Stimulated activated CD8-positive, alpha-beta memory T cell treated with anti-CD3 and anti-CD28 coated beads, Interleukin-12 subunit alpha, Interleukin-12 subunit beta, amount 100 ng/mL, for 24 hours (primary cell): ENCODE results near the gene SELPLG.
A peak's percentile ranks its signal among the peaks of the same experiment; 100 is the strongest.
"Not testable (repeated sequence)": the region's sequence is repeated elsewhere in the genome, so short reads cannot be mapped to it uniquely, and the experiment has no call there.

Source experiments
- DNase-seq: peaks from one replicate; pipeline ENCODE4 v3.0.0-alpha.2; 2020; ENCODE audit errors: extremely low read depth

The SELPLG gene

DNA sequence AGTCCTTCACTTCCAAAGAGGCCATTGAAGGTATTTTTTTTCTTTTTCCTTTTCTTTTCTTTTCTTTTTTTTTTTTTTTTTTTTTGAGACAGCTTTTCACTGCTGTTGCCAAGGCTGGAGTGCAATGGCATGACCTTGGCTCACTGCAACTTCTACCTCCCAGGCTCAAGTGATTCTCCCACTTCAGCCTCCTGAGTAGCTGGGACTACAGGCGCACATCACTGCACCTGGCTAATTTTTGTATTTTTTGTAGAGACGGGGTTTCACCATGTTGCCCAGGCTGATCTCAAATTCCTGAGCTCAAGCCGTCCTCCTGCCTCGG lies 14.8 kb downstream of the SELPLG start:
- DNase-seq: not testable (repeated sequence)

- DNase-seq: no peak
Measured at GRCh38 chr12:108618079-108618952, 15.4 kb downstream of the SELPLG start.

GRCh38 chr12:108616941-108617858 lies 16.5 kb downstream of the SELPLG start:
- DNase-seq: peak; percentile 64

GRCh38 chr12:108616359-108616758 lies 17.3 kb downstream of the SELPLG start:
- no peak for DNase-seq

DNA sequence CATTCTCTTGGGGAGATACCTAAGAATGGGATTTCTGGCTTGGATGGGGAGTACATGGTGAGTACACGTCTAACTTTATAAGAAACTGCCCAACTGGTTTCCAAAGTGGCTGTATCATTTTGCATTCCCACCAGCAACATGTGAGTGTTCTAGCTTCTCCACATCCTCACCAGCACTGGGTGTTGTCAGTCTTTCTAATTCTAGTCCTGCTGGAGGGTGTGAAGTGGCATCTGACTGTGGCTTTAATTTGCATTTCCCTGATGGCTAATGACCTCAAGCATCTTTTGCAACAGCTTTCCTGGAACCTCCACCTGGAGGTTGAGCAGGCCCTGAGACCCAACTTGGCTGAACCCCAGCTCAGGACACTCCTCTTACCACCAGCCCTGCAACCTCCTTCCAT lies 17.8 kb downstream of the SELPLG start:
- no peak for DNase-seq

DNA sequence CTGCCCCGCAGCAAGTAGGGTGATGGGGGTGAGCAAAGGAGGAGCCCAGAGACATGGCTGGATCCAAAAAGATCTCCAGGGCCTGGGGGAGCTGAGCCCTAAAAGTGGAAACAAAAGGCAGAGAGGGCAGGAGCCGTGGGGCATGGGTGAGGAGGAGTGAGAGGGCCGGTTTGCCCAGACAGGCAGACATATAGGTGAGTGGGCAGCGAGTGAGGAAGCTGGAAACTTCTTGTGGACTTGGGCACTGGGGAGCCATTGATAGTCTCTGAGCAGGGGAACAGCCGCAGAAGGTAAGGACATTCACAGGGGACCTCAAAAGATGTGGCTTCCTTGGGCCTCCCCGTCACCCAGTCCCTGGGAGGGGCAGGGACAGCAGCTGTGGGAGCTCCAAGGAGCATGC lies 19.1 kb downstream of the SELPLG start:
- no peak for DNase-seq

DNA sequence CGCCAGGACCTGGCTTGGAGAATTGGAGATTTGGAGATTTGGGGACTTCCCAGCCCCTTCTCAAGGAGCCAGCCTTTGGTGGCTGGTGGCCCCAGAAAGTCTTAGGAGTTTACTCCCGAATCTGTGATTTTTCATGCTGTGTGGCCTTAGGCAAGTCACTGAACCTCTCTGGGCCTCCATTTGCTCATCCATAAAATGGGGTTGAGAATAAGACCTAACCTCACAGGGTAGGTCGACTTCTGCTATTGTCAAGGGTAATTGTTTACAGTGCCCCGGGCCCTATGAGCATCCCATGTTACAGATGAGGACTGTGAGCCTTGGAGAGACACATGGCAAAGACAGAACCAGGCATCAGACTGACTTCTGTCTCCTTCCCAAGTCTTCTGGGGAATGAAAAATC lies 19.7 kb downstream of the SELPLG start:
- DNase-seq: no peak

DNA sequence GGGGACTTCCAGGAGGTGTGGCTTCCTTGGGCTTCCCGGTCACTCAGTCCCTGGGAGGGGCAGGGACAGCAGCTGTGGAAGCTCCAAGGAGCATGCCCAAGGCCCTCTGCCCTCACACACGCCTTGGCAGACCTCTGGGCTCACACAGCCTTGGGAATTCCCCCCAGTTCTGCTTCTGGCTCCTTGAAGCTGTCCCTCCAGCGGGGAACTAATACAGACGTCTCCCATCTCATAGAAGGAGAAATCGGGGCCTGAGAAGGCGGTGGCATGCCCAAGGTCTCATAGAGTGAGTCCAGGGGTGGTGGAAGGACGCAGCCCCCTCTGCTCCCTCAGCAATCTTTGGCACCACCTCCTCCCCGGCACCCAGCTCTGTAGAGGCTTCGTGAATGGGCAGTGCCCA lies 20.1 kb downstream of the SELPLG start:
- no peak for DNase-seq

DNA sequence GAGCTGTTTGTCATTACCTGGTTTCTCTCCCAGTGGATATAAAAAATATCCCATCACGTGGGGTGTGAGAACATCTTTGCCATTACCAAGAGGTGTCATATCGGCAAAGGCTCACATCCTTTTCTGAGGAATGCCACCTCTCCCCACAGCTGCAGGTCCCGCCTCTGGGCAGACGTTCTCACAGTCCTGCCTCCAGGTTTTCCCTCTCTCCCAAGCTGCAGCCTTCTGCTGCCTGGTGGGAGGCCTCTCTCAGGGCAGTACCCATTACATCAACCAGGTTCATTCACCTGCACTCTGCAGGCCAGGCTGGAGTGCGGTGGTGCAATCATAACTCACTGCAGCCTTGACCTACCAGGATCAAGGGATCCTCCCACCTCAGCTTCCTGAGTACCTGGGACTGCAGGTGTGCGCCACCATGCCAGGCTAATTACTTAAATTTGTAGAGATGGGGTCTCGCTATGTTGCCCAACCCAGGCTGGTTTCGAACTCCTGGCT lies 20.9 kb downstream of the SELPLG start:
- DNase-seq: no peak

GRCh38 chr12:108611884-108612415 lies 21.7 kb downstream of the SELPLG start:
- DNase-seq: no peak

DNA sequence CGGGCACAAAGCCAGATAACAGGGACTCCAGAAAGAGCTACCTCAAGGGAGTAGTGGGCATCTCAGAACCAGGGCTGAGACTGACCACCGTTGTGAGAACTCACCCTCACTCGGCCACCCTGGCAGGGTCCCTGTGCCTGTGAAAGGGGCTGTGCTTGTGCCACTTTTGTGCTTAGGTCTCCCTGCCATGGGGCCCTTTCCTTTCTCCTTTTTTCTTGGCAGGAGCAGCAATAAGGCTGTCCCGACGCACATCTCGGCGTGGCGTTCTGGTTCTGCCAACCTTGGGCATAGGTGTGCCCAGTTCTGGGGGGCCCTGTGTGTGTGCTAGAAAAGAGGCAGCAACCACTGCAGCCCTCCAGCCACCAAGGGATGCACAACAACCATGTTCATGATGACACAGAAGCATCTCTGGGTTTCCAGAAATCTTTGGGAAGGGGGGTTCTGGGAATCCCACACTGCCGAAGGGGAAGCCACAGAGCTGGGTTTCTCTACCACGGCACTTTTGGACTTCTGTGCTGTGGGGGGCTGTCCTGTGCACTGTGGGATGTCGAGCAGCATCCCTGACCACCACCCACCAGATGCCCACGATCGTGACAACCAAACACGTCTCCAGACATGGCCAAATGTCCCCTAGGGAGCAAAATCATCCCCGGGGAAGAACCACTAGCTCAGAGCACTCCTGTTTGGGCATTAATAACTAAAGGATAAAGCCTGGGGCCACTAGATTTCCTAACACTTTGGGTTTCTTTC lies 22.7 kb downstream of the SELPLG start:
- DNase-seq: no peak

DNA sequence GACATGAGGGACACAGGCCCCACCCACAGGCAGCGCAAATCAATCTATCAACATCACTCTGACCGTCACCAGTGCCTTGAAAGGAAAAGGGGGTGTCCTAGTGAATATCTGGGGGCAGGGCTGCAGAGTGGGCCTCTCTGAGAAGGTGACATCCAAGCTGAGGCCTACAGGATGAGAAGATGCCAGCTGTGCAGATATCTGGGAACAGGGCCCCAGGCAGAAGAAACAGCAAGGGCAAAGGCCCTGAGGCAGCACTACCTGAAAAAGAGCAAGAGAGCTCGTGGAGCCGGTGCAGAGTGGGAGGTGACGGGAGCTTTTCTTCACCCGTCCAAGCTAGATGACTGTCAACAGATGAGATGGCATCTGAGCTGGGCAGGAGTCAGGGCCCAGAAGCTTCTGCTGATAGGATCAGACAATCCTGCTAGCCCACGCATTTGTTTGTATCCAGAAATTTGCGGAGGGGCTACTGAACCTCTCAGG lies 23.3 kb downstream of the SELPLG start:
- no peak for DNase-seq

DNA sequence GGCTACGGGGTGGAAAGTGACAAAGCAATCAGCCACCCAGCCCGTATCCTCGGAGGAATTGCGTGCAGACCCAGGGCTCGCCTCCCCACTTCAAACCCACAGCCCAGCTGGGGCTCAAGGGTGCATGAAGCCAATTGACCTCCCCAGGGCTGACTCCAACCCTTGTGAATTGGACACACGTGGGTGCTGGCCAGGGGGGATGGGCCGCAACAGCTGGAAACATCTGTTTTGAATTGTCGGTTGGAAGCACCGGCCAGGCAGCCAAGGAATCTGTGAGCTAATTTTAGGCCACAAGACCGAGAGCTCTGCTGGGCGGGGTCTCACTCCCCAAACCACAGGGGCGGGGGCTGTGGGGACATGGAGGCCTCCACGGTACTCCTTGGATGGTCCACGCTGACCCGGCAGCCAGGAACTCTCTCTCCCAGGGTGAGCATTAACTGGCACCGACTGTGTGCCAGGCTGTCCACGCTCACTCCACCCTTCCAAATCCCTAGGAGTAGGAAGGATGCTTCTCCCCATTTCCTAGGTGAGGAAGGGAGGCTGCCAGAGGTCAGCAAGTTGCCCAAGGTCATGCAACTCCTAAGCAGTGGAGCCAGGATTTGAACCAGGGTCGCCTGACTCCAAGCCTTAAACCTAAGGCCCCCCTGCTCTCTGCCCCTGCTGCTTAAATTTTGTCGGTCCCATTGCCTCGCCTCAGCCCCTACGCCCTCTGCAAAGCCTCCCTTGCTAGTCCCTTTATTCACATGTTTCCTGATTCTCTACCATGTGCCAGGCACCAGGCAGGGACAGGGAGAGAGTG lies 24.0 kb downstream of the SELPLG start:
- no peak for DNase-seq

GRCh38 chr12:108608616-108609015 lies 25.1 kb downstream of the SELPLG start:
- no peak for DNase-seq

GRCh38 chr12:108607981-108608600 lies 25.6 kb downstream of the SELPLG start:
- DNase-seq: no peak

- no peak for DNase-seq
Measured at GRCh38 chr12:108606492-108606891, 27.2 kb downstream of the SELPLG start.

- DNase-seq: no peak
Measured at GRCh38 chr12:108605690-108606406, 27.8 kb downstream of the SELPLG start.

DNA sequence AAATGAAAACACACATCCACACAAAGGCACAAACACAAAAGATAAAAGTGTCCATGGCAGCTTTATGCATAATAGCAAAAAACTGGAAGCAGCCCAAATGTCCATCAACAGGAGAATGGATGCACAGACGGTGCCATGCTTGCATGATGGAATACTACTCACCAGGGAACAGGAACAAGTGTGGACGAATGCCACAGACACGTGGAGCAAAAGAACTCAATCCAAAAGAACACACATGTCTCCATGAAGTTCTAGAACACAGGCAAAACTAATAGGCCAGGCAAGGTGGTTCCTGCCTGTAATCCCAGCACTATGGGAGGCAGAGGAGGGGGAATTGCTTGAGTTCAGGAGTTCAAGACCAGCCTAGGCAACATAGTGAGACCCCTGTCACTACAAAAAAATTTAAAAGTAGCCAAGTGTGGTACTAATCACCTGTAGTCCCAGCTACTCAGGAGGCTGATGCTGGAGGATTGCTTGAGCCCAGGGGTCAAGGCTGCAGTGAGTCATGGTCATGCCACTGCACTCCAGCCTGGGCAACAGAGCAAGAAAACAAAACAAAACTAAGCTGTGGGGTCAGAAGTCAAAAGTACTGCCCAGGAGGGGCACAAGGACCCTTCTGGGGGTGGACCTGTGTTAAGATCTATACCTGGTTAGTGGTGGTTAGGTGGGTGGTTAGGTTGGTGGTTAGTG lies 28.5 kb downstream of the SELPLG start:
- no peak for DNase-seq
